T-helper 9 cell (primary cell): ENCODE measurements around the gene RHOA.

ENCODE experiments used
- DNase-seq: peaks from one replicate; pipeline ENCODE4 v3.0.0-alpha.2; 2020

RHOA gene

GRCh38 chr3:49316696-49317457, 94.9 kb downstream of the RHOA start:
- no peak for DNase-seq

- no peak for DNase-seq
These were observed 97.7 kb downstream of the RHOA start for GRCh38 chr3:49313896-49314688.

GRCh38 chr3:49311283-49311682, 100.5 kb downstream of the RHOA start:
- no peak for DNase-seq

- no peak for DNase-seq
These were observed 101.1 kb downstream of the RHOA start for GRCh38 chr3:49310677-49311076.
